ENCODE data around the gene SOWAHA.
A peak's percentile ranks its signal among the peaks of the same experiment; 100 is the strongest.

SOWAHA gene

GRCh38 chr5:132822650-132823480 lies 9.8 kb downstream of the SOWAHA start:
- Mint-ChIP-seq H3K36me3 (ENCODE audit: low read depth) (peaks cover 4% of the 10 kb centered on the region), H3K27me3 (ENCODE audit: low read depth) (peaks cover 59% of the 10 kb centered on the region), H3K4me3 (peak overlapping the region; percentile 25), H3K9me3 (no peaks in the 10 kb centered on the region), H3K4me1 (ENCODE audit: low read depth) (peaks cover 20% of the 10 kb centered on the region), H3K27ac (no peak overlapping the region)

- Mint-ChIP-seq H3K4me1 (ENCODE audit: low read depth) (peaks cover 20% of the 10 kb centered on the region), H3K27ac (no peak overlapping the region), H3K27me3 (ENCODE audit: low read depth) (peaks cover 65% of the 10 kb centered on the region), H3K36me3 (ENCODE audit: low read depth) (peaks cover 4% of the 10 kb centered on the region), H3K9me3 (no peaks in the 10 kb centered on the region), H3K4me3 (no peak overlapping the region)
Measured at GRCh38 chr5:132823481-132824050, 10.5 kb downstream of the SOWAHA start.

- H3K9me3 Mint-ChIP-seq = no peaks in the 10 kb centered on the region
- H3K36me3 Mint-ChIP-seq (ENCODE audit: low read depth) = peaks cover 2% of the 10 kb centered on the region
- H3K4me3 Mint-ChIP-seq = peak overlapping the region; percentile 48
- peaks cover 20% of the 10 kb centered on the region for H3K4me1 Mint-ChIP-seq (ENCODE audit: low read depth)
- H3K27ac Mint-ChIP-seq = no peak overlapping the region
- H3K27me3 Mint-ChIP-seq (ENCODE audit: low read depth) = peaks cover 68% of the 10 kb centered on the region
Measured at GRCh38 chr5:132824426-132824825, 11.3 kb downstream of the SOWAHA start.

- Mint-ChIP-seq H3K9me3 (no peaks in the 10 kb centered on the region), H3K36me3 (ENCODE audit: low read depth) (peaks cover 2% of the 10 kb centered on the region), H3K4me1 (ENCODE audit: low read depth) (peaks cover 23% of the 10 kb centered on the region), H3K27ac (no peak overlapping the region), H3K4me3 (peak overlapping the region; percentile 48), H3K27me3 (ENCODE audit: low read depth) (peaks cover 70% of the 10 kb centered on the region)
Measured at GRCh38 chr5:132825033-132825833, 12.1 kb downstream of the SOWAHA start.

GRCh38 chr5:132825834-132826391 lies 12.8 kb downstream of the SOWAHA start:
- Mint-ChIP-seq H3K4me3 (no peak overlapping the region), H3K9me3 (no peaks in the 10 kb centered on the region), H3K4me1 (ENCODE audit: low read depth) (peaks cover 23% of the 10 kb centered on the region), H3K36me3 (ENCODE audit: low read depth) (peaks cover 2% of the 10 kb centered on the region), H3K27me3 (ENCODE audit: low read depth) (peaks cover 69% of the 10 kb centered on the region), H3K27ac (no peak overlapping the region)

GRCh38 chr5:132826424-132827082 lies 13.5 kb downstream of the SOWAHA start:
- Mint-ChIP-seq H3K4me1 (ENCODE audit: low read depth) (peaks cover 27% of the 10 kb centered on the region), H3K36me3 (ENCODE audit: low read depth) (peaks cover 2% of the 10 kb centered on the region), H3K27ac (no peak overlapping the region), H3K9me3 (no peaks in the 10 kb centered on the region), H3K27me3 (ENCODE audit: low read depth) (peaks cover 72% of the 10 kb centered on the region), H3K4me3 (peak overlapping the region; percentile 29)

- Mint-ChIP-seq H3K4me3 (no peak overlapping the region), H3K36me3 (ENCODE audit: low read depth) (no peaks in the 10 kb centered on the region), H3K27me3 (ENCODE audit: low read depth) (peaks cover 73% of the 10 kb centered on the region), H3K27ac (no peak overlapping the region), H3K9me3 (no peaks in the 10 kb centered on the region), H3K4me1 (ENCODE audit: low read depth) (peaks cover 24% of the 10 kb centered on the region)
Measured at GRCh38 chr5:132827943-132828673, 15.0 kb downstream of the SOWAHA start.

GRCh38 chr5:132828846-132829494 lies 15.9 kb downstream of the SOWAHA start:
- H3K27me3 Mint-ChIP-seq (ENCODE audit: low read depth) = peaks cover 68% of the 10 kb centered on the region
- no peaks in the 10 kb centered on the region for H3K36me3 Mint-ChIP-seq (ENCODE audit: low read depth)
- no peak overlapping the region for H3K27ac Mint-ChIP-seq
- H3K4me3 Mint-ChIP-seq = peak overlapping the region; percentile 50
- H3K9me3 Mint-ChIP-seq = no peaks in the 10 kb centered on the region
- H3K4me1 Mint-ChIP-seq (ENCODE audit: low read depth) = peaks cover 21% of the 10 kb centered on the region

- Mint-ChIP-seq H3K9me3 (no peaks in the 10 kb centered on the region), H3K27me3 (ENCODE audit: low read depth) (peaks cover 63% of the 10 kb centered on the region), H3K36me3 (ENCODE audit: low read depth) (no peaks in the 10 kb centered on the region), H3K27ac (peak overlapping the region; percentile 75), H3K4me3 (peak overlapping the region; percentile 85), H3K4me1 (ENCODE audit: low read depth) (peaks cover 17% of the 10 kb centered on the region)
Measured at GRCh38 chr5:132829742-132830435, 16.8 kb downstream of the SOWAHA start.

GRCh38 chr5:132830436-132831094 lies 17.5 kb downstream of the SOWAHA start, which contains the start of gene SHROOM1:
Gene SHROOM1, minus strand, starts transcription at chr5:132830647. Its CDS starts 4,507 bp downstream, at chr5:132826140.
- peaks cover 17% of the 10 kb centered on the region for H3K4me1 Mint-ChIP-seq (ENCODE audit: low read depth)
- H3K36me3 Mint-ChIP-seq (ENCODE audit: low read depth) = no peaks in the 10 kb centered on the region
- no peaks in the 10 kb centered on the region for H3K9me3 Mint-ChIP-seq
- H3K4me3 Mint-ChIP-seq = peak within 1 kb of the TSS; percentile 85
- peak within 1 kb of the TSS; percentile 75 for H3K27ac Mint-ChIP-seq
- peaks cover 61% of the 10 kb centered on the region for H3K27me3 Mint-ChIP-seq (ENCODE audit: low read depth)

- no peaks in the 10 kb centered on the region for H3K9me3 Mint-ChIP-seq
- H3K4me3 Mint-ChIP-seq = peak overlapping the region; percentile 78
- H3K4me1 Mint-ChIP-seq (ENCODE audit: low read depth) = peaks cover 17% of the 10 kb centered on the region
- no peaks in the 10 kb centered on the region for H3K36me3 Mint-ChIP-seq (ENCODE audit: low read depth)
- H3K27me3 Mint-ChIP-seq (ENCODE audit: low read depth) = peaks cover 55% of the 10 kb centered on the region
- peak overlapping the region; percentile 8 for H3K27ac Mint-ChIP-seq
Measured at GRCh38 chr5:132831095-132831860, 18.2 kb downstream of the SOWAHA start.

GRCh38 chr5:132832612-132833011 lies 19.5 kb downstream of the SOWAHA start:
- no peak overlapping the region for H3K27ac Mint-ChIP-seq
- peaks cover 14% of the 10 kb centered on the region for H3K4me1 Mint-ChIP-seq (ENCODE audit: low read depth)
- no peaks in the 10 kb centered on the region for H3K36me3 Mint-ChIP-seq (ENCODE audit: low read depth)
- H3K9me3 Mint-ChIP-seq = no peaks in the 10 kb centered on the region
- no peak overlapping the region for H3K4me3 Mint-ChIP-seq
- peaks cover 42% of the 10 kb centered on the region for H3K27me3 Mint-ChIP-seq (ENCODE audit: low read depth)

Measured in T-helper 1 cell treated with Interleukin-12 subunit alpha and Interleukin-12 subunit beta and Interleukin-4 antibody, amounts not matched to agents 30 μg/mL and 1 μg/mL, for 36 hours (primary cell).